NB4 (cell line): ENCODE data around the gene B4GALT5.

Experiments used
- DNase-seq: peaks from one replicate; pipeline ENCODE4 v3.0.0; 2010; ENCODE audit warnings: low read depth
- H3K4me3 ChIP-seq: one replicate; pipeline ENCODE4 v1.5.1; 2011; ENCODE audit warnings: mild to moderate bottlenecking, low read depth, low read length, moderate library complexity
- MYC ChIP-seq: IDR thresholded peaks from 2 replicates; pipeline ENCODE4 v1.6.1; 2011; ENCODE audit warnings: low read depth, low read length
- POLR2A ChIP-seq: IDR thresholded peaks from 2 replicates; pipeline ENCODE4 v1.6.1; 2011; ENCODE audit warnings: mild to moderate bottlenecking; ENCODE audit not compliant: insufficient read length; ENCODE audit errors: extremely low read depth
- TF ChIP-seq, protein P1 (sequence below): IDR thresholded peaks from one replicate; pipeline ENCODE4 v1.5.1; 2012; ENCODE audit warnings: low read depth, low read length
- TF ChIP-seq, protein P2 (sequence below): IDR thresholded peaks from 2 replicates; pipeline ENCODE4 v1.6.1; 2011; ENCODE audit warnings: low read depth, low read length

Gene B4GALT5

DNA sequence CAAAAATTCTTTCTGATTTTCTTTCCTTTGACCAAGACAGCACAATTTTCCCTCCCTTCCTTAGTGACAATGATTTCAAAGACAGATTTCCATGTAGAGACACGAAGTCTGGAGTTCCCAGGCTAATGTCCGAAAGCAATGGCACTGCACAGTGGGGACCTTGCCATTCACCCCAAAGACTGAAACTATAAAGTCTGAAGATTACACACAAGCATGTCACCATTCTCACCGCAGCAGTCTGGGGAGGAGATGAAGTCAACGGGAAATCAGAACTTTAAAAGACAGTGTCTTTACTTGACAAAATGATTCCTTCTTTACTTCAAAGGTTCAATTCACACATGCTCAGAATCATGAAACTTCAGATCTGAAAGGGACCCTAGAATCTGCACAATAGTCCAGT is 8.3 kb downstream of the B4GALT5 start:
- no peak for DNase-seq
- peak overlapping the region; percentile 2 for H3K4me3 ChIP-seq
- TF ChIP-seq, protein P1, sequence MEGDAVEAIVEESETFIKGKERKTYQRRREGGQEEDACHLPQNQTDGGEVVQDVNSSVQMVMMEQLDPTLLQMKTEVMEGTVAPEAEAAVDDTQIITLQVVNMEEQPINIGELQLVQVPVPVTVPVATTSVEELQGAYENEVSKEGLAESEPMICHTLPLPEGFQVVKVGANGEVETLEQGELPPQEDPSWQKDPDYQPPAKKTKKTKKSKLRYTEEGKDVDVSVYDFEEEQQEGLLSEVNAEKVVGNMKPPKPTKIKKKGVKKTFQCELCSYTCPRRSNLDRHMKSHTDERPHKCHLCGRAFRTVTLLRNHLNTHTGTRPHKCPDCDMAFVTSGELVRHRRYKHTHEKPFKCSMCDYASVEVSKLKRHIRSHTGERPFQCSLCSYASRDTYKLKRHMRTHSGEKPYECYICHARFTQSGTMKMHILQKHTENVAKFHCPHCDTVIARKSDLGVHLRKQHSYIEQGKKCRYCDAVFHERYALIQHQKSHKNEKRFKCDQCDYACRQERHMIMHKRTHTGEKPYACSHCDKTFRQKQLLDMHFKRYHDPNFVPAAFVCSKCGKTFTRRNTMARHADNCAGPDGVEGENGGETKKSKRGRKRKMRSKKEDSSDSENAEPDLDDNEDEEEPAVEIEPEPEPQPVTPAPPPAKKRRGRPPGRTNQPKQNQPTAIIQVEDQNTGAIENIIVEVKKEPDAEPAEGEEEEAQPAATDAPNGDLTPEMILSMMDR: no peak
- TF ChIP-seq MYC: no peak
- no peak for TF ChIP-seq POLR2A
- TF ChIP-seq, protein P2, sequence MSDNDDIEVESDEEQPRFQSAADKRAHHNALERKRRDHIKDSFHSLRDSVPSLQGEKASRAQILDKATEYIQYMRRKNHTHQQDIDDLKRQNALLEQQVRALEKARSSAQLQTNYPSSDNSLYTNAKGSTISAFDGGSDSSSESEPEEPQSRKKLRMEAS: no peak

DNA sequence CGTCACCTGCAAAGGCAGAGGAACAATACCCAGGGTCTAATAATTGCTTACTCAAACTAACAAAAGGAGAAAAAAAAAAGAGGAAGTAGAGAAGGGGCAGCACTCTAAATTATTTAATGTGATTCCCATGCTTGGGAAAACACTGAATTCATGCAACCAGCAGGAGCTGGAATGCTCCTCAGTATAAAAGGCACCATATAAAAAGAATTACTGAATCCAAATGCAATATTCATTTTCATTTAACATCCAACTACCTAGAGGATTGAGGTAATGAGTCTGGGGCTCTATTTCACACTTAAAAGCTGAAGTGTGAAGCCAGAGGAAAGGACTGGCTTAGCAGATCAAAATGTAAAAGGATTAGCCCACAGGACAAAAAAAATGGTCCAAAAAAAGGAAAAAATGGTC is 8.7 kb downstream of the B4GALT5 start:
- TF ChIP-seq MYC: no peak
- H3K4me3 ChIP-seq: no peak overlapping the region
- no peak for DNase-seq

DNA sequence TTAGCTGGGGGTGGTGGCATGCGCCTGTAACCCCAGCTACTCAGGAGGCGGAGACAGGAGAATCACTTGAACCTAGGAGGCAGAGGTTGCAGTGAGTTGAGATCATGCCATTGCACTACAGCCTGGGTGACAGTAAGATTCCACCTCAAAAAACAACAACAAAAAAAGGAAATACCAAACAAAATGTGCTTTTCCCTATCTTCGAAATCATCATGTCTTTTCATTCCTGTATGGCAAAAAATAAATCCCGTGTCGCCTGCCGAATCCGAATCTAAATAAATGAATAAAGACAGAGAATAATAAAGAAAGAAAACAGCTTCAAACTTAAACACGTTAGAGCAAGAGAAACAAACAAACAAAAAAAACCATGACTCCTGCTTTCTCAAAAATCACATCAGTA is 11.8 kb downstream of the B4GALT5 start:
- DNase-seq: no peak
- TF ChIP-seq, protein P2: no peak
- TF ChIP-seq, protein P1: no peak
- no peak for TF ChIP-seq POLR2A
- no peak for TF ChIP-seq MYC
- no peak overlapping the region for H3K4me3 ChIP-seq

DNA sequence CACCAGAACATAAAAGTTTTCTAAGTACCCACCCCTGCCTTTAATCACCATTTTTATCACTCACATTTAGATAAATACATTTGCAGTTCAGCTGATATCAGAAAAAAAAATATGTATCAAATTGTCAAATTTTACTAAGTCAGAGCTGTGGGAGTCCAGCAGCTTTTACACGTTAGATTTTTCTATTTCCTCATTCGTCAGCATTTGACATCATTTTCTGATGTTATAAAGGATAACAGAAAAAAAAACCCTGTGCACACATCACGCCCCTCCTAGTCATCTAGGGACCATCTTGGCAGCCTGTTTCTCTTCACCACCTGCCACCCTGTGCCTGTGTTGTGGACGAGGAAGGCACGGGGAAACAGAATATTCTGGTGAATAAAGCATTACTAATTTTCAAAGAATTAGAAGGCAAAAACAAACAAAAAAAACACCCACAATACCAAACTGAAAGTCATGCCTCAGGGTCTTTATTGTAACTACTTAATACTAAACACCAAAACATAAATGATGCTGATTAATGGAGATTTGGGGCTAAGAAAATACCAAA is 12.4 kb downstream of the B4GALT5 start:
- TF ChIP-seq MYC: no peak
- TF ChIP-seq POLR2A: no peak
- TF ChIP-seq, protein P1: no peak
- TF ChIP-seq, protein P2: no peak
- no peak for DNase-seq
- no peak overlapping the region for H3K4me3 ChIP-seq

DNA sequence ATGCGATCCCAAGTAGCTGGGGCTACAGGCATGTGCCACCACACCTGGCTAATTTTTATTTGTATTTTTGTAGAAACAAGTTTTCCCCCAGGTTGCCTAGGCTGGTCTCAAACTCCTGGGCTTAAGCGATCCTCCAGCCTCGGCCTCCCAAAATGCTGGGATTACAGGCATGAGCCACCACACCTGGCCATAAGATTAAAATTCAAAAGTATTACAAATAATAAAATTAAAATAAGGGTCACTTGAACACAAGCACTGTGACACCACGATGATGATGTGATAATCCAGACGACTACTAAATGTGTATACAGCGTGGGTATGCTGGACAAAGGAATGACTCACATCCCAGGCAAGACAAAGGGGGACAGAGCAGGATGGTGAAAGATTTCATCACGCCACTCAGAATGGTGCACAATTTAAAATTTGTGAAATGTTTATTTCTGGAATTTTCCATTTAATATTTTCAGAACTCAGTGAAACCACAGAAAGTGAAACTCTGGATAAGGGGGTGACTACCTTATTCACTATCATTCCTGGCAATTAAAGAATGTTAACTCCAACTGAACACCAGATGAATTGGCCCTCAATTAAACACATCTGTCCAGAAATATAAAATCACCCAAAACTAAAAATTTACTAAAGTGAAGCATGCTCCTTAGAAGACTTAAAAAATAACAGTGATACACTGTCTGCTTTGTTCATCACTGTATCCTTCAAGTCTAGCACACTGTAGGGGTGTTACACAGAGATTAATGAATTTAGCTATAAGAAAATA is 13.1 kb downstream of the B4GALT5 start:
- TF ChIP-seq POLR2A (no peak), MYC (no peak)
- TF ChIP-seq, protein P1: no peak
- TF ChIP-seq, protein P2: no peak
- peak; percentile 81 for DNase-seq
- H3K4me3 ChIP-seq: no peak overlapping the region

DNA sequence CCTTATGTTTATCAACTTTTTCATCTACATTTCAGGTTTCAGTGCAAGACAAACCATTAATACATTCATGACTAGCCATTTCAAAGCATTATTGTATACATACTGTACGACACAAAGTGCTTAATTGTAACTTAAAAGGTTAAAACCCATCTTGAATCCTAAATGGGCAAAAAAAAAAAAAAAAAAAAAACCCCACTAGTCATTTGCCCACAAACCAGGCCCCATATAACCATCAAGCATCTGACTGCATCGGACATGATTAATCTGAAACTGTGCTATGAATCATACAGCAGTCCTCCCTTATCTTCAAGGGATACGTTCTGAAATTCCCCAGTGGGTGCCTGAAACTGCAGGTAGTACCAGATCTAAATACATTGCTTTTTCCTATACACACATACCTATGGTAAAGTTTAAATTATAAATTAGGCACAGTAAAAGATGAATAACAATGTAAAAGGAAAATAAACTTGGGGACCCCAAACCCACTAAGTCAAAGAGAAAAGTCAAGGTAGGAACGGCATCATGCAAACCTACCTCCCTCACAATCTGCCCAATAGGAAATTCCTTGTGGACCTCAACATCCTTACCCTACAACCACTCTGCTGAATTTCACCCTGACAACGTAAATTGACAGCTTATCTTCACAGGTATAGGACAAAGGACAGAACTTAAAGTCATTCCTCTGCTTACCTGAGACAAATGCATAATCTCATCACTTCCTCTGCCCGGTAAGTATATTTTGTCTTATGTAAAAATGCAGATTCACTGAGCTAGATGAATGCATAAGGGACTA is 14.3 kb downstream of the B4GALT5 start:
- TF ChIP-seq POLR2A: no peak
- TF ChIP-seq, protein P2: no peak
- no peak for TF ChIP-seq MYC
- TF ChIP-seq, protein P1: no peak
- no peak overlapping the region for H3K4me3 ChIP-seq
- no peak for DNase-seq
